DND-41 (cell line): ENCODE results near the gene CACNA2D1.

Source experiments
- ATAC-seq: fragments of 200-7000 bp; cut with Tn5 transposase; 3 replicates; pipeline ENCODE4 v1.9.1; 2021; ENCODE audit warnings: low read depth; ENCODE audit not compliant: insufficient read depth
- DNase-seq: peaks from one replicate; pipeline ENCODE4 v3.0.0-alpha.2; 2020
- H2AFZ ChIP-seq: 2 replicates; pipeline ENCODE4 v1.6.0; 2012; ENCODE audit warnings: low read depth, low read length
- H3K27ac ChIP-seq: 2 replicates; pipeline ENCODE4 v1.5.1; 2012; ENCODE audit warnings: low read length, inconsistent platforms
- H3K27me3 ChIP-seq: fragments of 200-600 bp; sonication (generic); 2 replicates; pipeline ENCODE4 v1.6.0; 2012; ENCODE audit warnings: low read length, mild to moderate bottlenecking, inconsistent platforms; ENCODE audit not compliant: insufficient read depth, poor library complexity
- H3K36me3 ChIP-seq: 2 replicates; pipeline ENCODE4 v1.5.1; 2012; ENCODE audit warnings: low read length, inconsistent platforms; ENCODE audit not compliant: insufficient read depth
- H3K4me1 ChIP-seq: 2 replicates; pipeline ENCODE4 v1.5.1; 2012; ENCODE audit warnings: mild to moderate bottlenecking, low read length; ENCODE audit not compliant: insufficient read depth
- H3K4me2 ChIP-seq: 2 replicates; pipeline ENCODE4 v1.6.0; 2012; ENCODE audit warnings: mild to moderate bottlenecking, moderate library complexity, low read length, inconsistent platforms; ENCODE audit not compliant: insufficient read depth
- H3K4me3 ChIP-seq, 2 experiments: fragments of 200-600 bp in 1 of 2; shearing (Covaris generic) in 1 of 2; 2 replicates each; pipeline ENCODE4 v1.5.1; 2012 to 2016; ENCODE audit warnings: inconsistent platforms in 2 of 2, low read length in 2 of 2, mild to moderate bottlenecking in 2 of 2, low read depth in 1 of 2, moderate library complexity in 1 of 2
- H3K79me2 ChIP-seq: 2 replicates; pipeline ENCODE4 v1.6.0; 2012; ENCODE audit warnings: low read length, inconsistent platforms; ENCODE audit not compliant: insufficient read depth
- H3K9ac ChIP-seq: 2 replicates; pipeline ENCODE4 v1.6.0; 2012; ENCODE audit warnings: low read depth, mild to moderate bottlenecking, inconsistent platforms, low read length, moderate library complexity
- H3K9me3 ChIP-seq: 2 replicates; pipeline ENCODE4 v1.5.1; 2012; ENCODE audit warnings: low read length, moderate library complexity, mild to moderate bottlenecking, inconsistent platforms; ENCODE audit not compliant: insufficient read depth, severe bottlenecking
- H4K20me1 ChIP-seq: 2 replicates; pipeline ENCODE4 v1.6.0; 2012; ENCODE audit warnings: low read length; ENCODE audit not compliant: insufficient read depth
- EZH2 ChIP-seq: IDR thresholded peaks from 3 replicates; pipeline ENCODE4 v1.6.1; 2012; ENCODE audit warnings: borderline replicate concordance, low read depth, mild to moderate bottlenecking, moderate library complexity, low read length, inconsistent platforms; ENCODE audit not compliant: severe bottlenecking
- TF ChIP-seq, protein P1 (sequence below): IDR thresholded peaks from 2 replicates; pipeline ENCODE4 v1.5.1; 2012; ENCODE audit warnings: borderline replicate concordance, low read length, moderate library complexity, mild to moderate bottlenecking; ENCODE audit not compliant: poor library complexity, severe bottlenecking; ENCODE audit errors: extremely low read depth

CACNA2D1 gene

DNA sequence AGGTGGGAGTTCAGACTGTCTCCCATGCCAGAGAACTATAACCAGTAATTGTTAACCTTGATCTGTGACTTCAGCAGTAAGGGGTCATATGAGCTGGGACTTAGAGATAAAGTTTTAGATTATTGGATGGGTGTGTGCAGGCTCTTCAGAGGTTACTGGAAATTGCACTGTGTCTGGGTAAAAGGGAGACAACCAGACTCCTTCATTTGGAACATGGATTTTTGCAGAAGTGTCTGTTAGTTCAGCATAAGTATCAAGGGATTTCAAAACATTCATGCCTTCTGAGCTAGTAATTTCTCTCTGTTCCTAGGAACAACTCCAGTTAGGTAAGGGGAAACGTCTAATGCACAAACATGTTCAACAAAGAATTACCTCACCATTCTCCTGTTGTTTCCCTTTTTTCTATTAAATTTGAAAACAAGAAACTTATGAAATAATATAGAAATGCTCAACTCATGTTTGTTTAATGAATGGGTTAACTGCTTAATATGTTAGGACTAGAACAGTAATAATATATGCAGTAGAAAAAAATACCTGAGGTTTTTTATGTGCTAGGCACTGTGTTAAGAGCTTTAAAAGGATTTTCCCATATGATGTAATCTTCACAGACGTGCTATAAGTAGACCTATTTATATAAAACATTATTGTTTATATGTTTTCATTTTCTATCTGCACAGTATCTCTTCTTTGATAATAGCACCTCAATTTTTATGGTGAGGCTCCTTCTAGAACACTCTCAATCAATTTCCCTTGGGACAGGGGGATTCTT, 233.0 kb downstream of the CACNA2D1 start:
- no peak for ATAC-seq
- H3K4me3 ChIP-seq = no peak overlapping the region
- no peaks in the 10 kb centered on the region for H3K9me3 ChIP-seq
- DNase-seq = no peak
- no peaks in the 10 kb centered on the region for H4K20me1 ChIP-seq
- no peaks in the 10 kb centered on the region for H3K27me3 ChIP-seq
- no peak overlapping the region for H3K27ac ChIP-seq
- TF ChIP-seq, protein P1, sequence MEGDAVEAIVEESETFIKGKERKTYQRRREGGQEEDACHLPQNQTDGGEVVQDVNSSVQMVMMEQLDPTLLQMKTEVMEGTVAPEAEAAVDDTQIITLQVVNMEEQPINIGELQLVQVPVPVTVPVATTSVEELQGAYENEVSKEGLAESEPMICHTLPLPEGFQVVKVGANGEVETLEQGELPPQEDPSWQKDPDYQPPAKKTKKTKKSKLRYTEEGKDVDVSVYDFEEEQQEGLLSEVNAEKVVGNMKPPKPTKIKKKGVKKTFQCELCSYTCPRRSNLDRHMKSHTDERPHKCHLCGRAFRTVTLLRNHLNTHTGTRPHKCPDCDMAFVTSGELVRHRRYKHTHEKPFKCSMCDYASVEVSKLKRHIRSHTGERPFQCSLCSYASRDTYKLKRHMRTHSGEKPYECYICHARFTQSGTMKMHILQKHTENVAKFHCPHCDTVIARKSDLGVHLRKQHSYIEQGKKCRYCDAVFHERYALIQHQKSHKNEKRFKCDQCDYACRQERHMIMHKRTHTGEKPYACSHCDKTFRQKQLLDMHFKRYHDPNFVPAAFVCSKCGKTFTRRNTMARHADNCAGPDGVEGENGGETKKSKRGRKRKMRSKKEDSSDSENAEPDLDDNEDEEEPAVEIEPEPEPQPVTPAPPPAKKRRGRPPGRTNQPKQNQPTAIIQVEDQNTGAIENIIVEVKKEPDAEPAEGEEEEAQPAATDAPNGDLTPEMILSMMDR = no peak
- TF ChIP-seq EZH2 = no peak
- H3K9ac ChIP-seq = no peak overlapping the region
- no peaks in the 10 kb centered on the region for H3K79me2 ChIP-seq
- H3K4me2 ChIP-seq = no peak overlapping the region
- H2AFZ ChIP-seq = no peak overlapping the region
- no peaks in the 10 kb centered on the region for H3K4me1 ChIP-seq
- H3K36me3 ChIP-seq = no peaks in the 10 kb centered on the region

DNA sequence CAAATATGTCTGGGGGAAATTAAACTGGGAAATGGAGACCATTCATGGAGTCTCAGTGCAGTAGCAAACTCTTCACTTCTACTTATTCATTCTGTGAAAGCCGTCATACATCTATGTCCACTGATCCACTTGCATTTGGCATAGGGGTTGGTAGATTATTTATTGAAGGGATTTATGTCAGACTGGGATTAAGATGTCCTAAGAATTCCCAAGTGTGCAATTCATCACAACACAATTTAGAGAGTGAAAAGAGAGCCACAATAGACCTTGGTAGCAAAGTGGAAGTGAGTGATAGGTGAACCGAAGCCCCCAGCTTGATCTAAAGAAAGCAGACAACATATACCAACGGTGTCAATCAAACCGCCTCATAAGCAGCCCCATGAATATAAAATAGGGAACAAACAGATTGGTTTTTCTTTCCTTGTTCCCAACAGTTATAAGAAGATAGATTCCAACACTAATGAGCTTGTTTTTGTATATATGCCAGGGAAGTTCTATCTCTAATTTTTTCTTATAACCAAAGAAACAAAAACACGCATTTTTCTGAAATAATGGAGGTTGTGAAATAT, 234.3 kb downstream of the CACNA2D1 start:
- Histone ChIP-seq H3K27ac (no peak overlapping the region), H3K27me3 (no peaks in the 10 kb centered on the region), H3K36me3 (no peaks in the 10 kb centered on the region), H3K9ac (no peak overlapping the region), H3K4me3 (no peak overlapping the region), H4K20me1 (no peaks in the 10 kb centered on the region), H2AFZ (no peak overlapping the region), H3K4me1 (no peaks in the 10 kb centered on the region), H3K9me3 (no peaks in the 10 kb centered on the region), H3K79me2 (no peaks in the 10 kb centered on the region), H3K4me2 (no peak overlapping the region)
- no peak for DNase-seq
- TF ChIP-seq, protein P1 = no peak
- TF ChIP-seq EZH2 = no peak
- ATAC-seq = no peak

DNA sequence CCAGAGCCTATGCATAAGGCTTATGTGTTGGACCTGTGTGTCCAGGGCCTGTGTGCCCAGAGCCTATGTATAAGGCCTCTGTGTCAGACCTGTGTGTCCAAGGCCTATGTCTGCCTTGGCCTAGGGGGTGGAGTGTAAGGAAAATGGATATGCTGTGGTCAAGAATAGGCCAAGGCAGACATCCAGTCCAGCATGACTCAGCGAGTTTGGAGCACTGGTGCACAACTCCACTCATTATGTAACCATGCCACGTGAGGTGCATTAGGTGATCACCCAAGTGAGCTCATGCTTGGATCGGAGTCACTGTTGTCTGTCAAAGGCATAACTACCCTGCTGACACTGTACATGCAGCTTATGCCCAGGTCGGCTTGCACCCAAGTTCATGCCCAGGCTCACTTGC, 238.9 kb downstream of the CACNA2D1 start:
- H3K4me2 ChIP-seq = no peak overlapping the region
- ATAC-seq (no peak), DNase-seq (no peak)
- H3K4me1 ChIP-seq = no peaks in the 10 kb centered on the region
- no peak for TF ChIP-seq EZH2
- TF ChIP-seq, protein P1 = no peak
- H3K36me3 ChIP-seq = no peaks in the 10 kb centered on the region
- no peak overlapping the region for H2AFZ ChIP-seq
- H3K27ac ChIP-seq = no peak overlapping the region
- H3K9ac ChIP-seq = no peak overlapping the region
- no peak overlapping the region for H3K4me3 ChIP-seq
- H3K27me3 ChIP-seq = no peaks in the 10 kb centered on the region
- H3K9me3 ChIP-seq = no peaks in the 10 kb centered on the region
- H3K79me2 ChIP-seq = no peaks in the 10 kb centered on the region
- H4K20me1 ChIP-seq = no peaks in the 10 kb centered on the region
